Epidermal melanocyte (primary cell): ENCODE results near the gene LEAP2.

Experiments
- DNase-seq: peaks from one replicate; pipeline ENCODE4 v3.0.0; 2011; ENCODE audit warnings: low spot score; ENCODE audit not compliant: insufficient read length

Gene LEAP2

DNA sequence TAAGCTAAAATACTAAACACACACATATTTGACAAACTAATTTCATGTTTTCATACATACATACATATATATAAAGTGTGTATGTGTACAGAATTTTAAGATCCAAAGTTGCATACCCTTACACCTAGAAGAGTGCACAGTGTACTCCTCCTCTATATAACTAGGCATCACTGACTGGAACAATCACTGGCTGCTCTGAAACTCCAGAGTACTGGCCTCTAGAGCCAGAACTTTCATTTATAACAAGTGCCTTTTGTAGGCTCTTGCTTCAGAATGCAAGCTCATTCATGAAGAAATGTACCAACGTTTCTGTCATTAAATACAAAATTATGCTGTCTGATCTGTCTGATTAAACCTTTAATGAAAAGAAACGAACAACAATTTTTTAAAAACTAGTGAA, 4.0 kb downstream of the LEAP2 start:
- no peak for DNase-seq

DNA sequence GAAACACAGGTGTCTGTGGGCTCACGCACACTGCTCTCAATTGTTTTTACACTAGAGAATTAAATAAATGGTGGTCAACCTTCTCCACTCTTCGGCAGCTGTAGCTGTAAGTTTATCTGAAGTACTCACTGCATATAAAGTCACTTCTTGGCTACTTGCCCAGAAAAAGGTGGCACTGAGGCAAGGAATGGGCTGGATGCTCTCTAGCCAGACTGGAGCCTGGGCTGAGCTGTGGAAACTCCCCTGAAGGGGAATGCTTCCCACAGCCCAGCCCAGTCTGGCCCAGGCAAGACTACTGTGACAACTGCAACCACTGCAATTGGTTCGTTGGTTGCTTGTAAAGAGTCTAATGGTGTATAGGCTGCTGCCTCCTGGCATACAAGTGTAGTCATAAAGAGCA, 4.5 kb downstream of the LEAP2 start:
- no peak for DNase-seq

DNA sequence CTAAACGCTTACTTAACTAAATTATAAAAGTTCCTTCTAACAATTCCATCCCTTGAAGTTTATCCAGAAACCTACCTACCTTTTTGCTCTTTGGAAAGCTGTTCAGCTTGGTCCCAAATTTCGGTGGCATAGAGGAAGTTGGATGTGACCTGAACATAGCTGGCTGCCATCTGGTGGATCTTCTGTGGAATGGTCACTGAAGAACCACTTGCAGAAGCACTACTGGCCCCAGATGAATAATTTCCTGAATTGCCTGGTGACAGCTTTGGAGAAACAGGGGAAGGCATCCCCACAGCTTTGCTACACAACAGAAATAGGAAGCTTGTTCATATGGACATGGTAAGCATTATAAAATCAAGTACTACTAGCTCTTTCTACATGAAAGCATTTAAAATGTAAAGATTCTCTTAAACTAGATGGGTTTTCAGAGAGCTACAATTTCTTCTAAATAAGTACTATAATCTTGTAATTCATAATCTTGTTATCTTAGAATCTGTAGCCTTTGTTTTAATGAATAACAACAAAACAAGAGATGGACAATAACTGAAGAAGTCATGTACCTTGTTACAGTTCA, 9.9 kb downstream of the LEAP2 start:
- no peak for DNase-seq

DNA sequence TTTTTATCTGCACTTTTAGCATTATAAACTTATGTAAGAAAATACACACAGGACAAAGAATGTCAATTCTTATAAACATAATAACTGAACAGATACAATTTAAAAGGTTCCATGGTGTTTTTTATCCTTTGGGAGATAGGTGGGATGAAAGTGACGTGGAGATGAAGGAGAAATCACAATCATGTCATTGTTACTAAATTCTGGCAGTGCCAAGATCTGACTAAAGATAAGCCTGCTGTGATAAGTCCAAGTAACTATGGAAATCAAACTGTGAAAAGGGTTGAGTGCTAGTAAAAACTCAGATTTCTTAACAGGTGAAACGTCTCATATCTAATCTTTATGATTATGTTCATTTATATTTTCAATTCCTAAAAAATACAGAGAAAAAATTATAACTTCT, 11.1 kb downstream of the LEAP2 start:
- no peak for DNase-seq

DNA sequence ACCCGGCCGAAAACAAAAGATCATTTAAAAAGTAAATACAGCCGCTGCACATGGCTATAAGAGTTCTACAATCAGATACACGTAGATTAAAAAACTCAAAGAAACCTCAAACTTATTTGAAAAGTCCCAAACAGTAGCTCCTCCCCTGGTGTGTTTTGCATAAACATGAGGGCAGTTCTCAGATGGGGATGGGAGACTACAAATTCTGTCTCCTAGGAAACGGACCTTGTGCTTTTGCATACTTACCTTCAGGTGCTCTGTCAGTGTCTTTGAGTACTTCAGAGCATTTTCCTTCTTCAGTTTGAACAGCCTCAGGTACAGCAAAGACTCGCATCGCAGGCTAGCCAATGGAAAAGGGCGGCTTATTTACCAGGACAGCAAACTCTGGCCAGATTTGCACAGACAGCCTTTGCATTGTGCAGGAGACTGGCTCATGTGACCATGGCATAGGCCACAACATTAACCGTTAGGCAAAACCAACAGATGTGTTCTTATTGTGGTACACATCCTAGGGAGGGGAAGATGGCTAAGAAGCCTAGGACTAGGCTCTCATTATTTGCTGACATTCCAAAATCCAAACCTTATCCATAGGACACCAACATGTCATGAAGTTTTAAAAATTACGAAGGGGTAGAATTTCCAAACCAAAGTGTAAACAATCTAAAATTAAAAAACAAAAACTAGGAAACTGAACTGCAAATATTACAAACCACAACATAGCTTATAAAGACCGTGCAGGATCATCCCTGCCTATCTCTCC, 12.8 kb downstream of the LEAP2 start:
- DNase-seq: no peak

DNA sequence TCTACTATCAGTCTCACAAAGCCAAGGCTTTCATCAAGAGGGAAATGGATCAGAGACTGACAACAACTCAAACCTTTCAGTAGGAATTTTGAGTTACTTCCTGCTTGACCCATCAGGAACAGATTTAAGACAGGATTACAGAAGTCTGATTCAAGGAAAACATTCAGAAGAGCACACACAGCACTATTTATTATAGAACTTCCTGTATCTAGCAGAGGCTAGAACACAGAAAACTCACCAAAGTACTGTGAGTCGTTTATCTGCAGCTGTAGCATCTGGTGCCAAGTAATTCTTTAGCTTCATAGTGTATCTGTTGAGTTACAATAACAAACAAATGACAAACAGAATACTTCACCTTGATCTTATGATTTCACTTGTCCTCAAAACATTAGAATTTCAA, 13.8 kb downstream of the LEAP2 start:
- no peak for DNase-seq

DNA sequence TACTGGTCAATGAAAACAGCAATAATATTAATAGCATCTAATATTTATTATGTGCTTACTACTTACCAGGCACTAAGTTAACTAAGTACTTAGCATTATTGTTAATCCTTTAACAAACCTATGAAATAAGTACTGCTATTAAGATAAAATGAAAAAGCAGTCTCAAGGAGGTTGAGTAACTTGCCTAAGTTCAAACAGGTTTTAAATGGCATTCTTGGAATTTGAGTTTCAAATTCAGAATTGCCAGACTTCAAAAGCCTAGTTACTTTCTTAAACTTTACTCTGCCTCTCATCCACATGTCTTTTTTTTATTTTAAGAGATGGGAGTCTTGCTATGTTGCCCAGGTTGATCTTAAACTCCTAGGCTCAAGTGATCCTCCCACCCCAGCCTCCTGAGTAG, 16.0 kb downstream of the LEAP2 start:
- no peak for DNase-seq

DNA sequence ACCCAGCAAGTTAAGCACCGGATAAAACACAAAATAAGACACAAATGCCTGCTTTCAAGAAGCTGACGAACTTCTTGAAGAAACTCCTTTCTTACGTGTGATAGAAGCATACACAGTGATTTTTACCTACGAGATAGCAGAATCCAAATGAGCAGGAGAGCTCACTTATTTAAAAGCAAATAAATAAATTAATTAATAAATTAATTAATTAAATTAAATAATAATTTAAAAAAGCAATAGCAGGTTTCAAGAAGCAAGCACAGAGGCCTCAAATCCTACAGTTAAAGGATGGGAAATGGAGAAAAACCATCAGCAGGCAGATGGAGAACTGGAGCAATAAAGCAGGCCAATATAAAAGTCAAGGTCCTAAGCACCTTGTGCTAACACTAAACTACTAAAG, 17.3 kb downstream of the LEAP2 start:
- DNase-seq: no peak

DNA sequence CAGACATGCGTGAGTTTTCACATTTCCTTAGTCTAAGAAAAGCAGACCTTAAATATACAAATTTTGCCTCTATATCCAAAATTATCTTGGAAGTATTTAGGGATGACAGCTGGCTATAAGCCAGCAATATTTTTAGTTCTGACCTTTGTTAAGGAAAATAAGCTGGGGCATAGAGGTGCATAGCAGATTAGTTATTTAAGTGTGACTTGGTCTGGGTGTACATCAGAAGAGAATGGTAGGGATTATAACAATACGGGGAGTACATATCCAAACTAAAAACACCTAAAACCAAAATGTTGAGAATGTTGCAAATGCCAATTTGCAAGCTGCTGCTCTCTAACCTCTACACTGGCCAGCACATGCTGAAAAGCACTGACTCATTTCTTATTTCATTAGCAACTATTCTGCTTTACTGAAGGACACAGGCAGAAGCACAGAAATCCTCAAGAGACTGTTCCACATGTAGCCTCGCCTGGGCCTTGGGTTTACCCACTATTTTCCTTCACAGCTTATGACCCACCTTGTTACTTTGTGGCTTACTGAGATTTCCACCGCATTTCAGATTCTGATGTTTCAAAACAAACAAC, 22.3 kb downstream of the LEAP2 start:
- DNase-seq: no peak

DNA sequence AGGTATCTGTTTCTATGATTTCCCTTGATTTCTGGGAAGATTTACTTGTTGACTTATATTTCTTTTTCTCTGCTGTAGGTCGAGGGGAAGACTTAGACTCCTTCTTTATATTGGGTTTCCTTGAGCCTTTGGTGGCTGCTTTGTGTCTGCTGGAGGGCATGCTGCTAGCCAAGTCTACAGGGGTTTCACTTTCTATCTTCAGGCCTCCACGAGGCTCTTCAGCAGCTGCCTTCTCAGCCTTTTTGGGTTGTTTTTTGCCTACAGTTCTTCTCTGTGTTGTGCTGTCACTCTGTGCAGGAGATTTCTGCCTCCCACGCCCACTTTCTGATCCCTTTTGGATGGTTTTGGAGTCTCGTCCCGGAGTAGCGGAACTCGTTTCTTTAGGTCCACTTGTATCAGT, 23.2 kb downstream of the LEAP2 start:
- no peak for DNase-seq

DNA sequence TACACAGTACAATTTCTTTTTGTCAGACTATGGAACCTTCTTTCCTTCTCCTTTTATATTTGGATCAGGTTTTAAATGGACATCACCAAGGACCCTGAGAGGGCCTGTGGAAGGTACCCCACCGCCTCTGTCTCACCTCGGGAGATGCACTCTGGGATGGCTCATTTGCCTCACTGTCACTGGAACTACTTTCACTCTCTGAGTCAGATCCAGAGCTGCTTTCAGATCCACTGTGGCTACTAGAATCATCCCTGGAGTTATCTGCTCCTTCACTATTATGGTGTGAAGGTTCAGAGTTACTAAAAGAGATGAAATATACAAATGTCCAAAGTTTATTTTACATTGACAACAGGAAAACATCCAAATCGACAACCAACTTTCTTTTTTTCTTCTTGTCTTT, 24.6 kb downstream of the LEAP2 start:
- DNase-seq: no peak

DNA sequence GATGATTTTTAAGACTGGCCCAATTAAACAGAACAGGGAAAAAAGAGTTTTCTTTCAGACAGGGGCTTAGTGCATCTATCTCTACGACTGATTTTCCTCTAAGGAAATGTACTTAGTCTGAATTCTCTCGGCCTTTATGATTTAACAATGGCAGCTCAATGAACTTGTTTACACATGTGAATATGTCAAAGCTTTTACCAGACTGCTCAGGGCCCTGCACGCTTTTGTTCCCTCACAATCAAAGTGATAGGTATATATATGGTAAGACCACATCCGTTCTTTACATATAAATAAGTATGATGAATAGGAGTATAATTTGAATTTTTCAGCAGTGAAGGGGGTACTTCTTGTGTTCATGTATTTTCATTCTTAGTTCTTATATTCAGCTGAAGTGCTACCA, 27.6 kb downstream of the LEAP2 start:
- no peak for DNase-seq

DNA sequence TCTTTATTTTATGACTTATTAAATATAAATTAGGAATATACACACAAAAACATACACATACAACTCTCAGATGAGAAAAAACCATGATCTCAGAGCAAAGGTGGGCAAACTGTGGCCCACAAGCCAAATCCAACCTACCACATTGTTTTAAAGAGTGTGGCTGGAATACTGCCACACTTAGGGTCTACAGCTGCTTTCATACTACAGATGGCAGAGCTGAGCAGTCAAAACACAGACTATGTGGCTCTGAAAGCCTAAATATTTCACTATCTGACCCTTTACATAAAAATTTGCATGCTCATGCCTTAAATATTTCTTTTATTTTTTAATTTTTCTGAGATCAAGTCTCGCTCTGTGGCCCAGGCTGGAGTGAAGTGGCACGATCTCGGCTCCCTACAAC, 28.3 kb downstream of the LEAP2 start:
- DNase-seq: no peak

DNA sequence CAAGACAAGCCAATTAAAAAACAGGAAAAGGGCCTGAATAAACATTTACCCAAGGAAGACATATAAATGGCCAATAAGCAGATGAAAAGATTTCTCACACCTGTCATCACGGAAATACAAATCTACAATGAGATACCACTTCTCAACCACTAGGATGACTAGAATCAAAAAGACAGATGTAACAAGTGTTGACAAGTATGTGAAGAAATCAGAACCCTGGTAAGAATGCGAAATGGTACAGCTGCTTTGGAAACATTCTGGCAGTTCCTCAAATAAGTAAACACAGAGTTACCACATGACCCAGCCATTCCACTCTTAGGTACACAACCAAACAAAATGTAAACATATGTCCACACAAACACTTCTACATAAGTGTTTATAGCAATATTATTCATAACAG, 32.5 kb downstream of the LEAP2 start:
- no peak for DNase-seq

DNA sequence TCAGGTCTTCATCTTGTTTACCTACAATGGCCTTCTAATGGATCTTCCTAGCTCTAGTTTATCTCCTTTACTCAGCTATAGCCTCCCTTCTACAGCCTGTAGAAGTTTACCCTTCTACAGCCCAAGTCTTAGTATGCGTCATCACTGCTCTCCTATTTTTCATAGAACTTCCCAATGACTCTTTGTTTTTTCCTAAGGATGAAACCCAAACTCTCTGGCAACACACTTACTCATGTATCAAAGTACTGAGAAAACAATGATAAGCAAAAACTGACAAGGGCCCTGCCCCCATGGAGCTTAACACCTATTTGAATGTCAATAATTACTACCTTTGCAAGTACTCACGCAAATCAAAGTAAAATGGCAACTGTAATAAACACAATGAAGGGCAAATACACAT, 33.7 kb downstream of the LEAP2 start:
- DNase-seq: no peak

DNA sequence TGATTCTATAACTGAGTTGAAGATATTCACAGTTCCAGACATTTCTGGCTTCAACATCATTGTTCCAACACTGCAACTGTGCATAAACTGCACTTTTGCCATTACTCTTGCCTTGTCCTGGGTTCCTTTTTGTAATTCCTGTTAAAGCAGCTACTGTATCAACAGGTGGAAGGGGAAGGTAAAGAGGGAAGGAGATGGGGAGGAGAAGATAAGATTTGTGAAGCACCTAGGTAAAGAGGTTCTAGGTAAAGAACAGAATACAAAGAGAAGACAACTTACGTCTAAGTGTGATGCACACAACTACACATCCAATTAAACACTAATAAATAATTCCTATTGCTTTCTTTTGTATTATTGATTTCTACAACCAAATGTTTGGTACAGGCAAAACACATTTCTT, 36.2 kb downstream of the LEAP2 start:
- no peak for DNase-seq

DNA sequence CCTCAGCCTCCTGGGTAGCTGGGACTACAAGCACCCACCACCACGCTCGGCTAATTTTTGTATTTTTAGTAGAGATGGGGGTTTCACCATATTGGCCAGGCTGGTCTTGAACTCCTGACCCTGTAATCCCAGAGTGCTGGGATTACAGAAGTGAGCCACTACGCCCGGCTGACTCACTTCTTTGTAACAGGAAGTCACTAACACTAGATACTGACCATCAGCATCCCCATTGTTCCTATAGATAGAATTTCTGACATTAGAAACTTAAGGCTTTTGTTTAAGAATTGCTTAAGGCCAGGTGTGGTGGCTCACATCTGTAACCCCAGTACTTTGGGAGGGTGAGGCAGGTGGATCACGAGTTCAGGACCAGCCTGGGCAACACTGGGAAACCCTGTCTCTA, 42.2 kb downstream of the LEAP2 start:
- DNase-seq: no peak

DNA sequence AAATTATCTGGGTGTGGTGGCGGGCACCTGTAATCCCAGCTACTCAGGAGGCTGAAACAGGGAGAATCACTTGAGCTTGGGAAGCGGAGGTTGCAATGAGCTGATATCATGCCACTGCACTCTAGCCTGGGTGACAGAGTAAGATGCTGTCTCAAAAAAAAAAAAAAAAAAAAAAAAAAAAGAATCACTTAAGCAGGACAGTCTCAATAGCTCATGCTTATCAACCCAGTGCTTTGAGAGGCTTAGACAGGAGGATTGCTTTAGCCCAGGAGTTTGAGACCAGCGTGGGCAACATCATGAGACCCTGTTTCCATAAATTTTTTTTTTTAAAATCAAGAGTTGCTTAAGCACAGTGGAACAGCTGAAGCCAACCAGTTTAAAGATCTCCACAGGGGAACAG, 42.6 kb downstream of the LEAP2 start:
- no peak for DNase-seq
